ENCODE results near the gene MRPS31.
"Not testable (repeated sequence)": the region's sequence is repeated elsewhere in the genome, so short reads cannot be mapped to it uniquely, and the experiment has no call there.

MRPS31 gene

DNA sequence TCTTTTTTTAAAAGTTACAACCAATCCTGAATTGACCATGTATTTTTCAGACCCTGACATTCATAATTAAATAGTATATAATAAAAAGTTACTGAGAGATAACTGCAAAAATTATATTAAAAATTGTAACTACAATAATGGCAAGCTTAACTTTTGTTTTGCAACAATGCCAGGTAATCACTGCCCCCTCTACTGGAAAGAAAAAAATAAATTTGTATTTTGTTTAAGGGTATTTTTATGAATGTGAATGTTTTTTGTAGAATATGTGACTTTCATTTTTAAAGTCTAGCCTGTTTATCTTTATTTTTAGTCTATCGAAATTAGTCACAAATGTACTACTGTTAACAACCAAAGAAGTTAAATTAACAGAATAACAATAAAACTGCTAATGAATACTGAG is 21.7 kb downstream of the MRPS31 start:
- Histone ChIP-seq H3K27me3 (ENCODE audit: insufficient read depth, low read length) (no peaks in the 10 kb centered on the region), H3K4me1 (ENCODE audit: insufficient read depth, low read length) (no peaks in the 10 kb centered on the region), H3K9me3 (ENCODE audit: insufficient read depth, low read depth, low read length) (no peaks in the 10 kb centered on the region), H3K9ac (ENCODE audit: low read depth, low read length) (no peak overlapping the region), H3K36me3 (ENCODE audit: insufficient read depth, low read depth, low read length) (peaks cover 38% of the 10 kb centered on the region), H3K27ac (ENCODE audit: low read length) (no peak overlapping the region), H3K4me3 (ENCODE audit: low read length) (no peak overlapping the region)

- H3K27ac ChIP-seq (ENCODE audit: low read length); H3K9ac ChIP-seq (ENCODE audit: low read depth, low read length); H3K27me3 ChIP-seq (ENCODE audit: insufficient read depth, low read length); H3K4me3 ChIP-seq (ENCODE audit: low read length); H3K9me3 ChIP-seq (ENCODE audit: insufficient read depth, low read depth, low read length); H3K36me3 ChIP-seq (ENCODE audit: insufficient read depth, low read depth, low read length); H3K4me1 ChIP-seq (ENCODE audit: insufficient read depth, low read length): not testable (repeated sequence)
Observed at GRCh38 chr13:40735232-40735548, 35.8 kb downstream of the MRPS31 start.

DNA sequence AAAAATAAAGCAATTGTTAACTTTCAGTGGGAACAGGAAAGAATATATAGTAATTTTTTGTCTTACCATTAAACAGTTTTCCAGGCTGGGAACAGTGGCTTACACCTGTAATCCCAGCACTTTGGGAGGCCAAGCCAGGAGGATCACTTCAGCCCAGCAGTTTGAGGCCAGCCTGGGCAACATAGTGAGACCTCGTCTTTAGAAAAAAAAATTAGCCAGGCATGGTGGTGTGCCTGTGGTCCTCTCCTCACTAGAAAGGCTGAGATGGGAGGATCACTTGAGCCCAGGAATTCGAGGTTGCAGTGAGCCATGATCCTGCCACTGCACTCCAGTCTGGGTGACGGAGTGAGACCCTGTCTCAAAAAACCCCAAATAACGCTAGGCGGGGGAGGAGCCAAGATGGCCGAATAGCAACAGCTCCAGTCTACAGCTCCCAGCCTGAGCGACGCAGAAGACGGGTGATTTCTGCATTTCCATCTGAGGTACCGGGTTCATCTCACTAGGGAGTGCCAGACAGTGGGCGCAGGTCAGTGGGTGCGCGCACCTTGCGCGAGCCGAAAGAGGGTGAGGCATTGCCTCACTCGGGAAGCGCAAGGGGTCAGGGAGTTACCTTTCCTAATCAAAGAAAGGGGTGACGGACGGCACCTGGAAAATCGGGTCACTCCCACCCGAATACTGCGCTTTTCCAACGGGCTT is 36.3 kb downstream of the MRPS31 start:
- not testable (repeated sequence) for H3K9ac ChIP-seq (ENCODE audit: low read depth, low read length); H3K4me1 ChIP-seq (ENCODE audit: insufficient read depth, low read length); H3K27me3 ChIP-seq (ENCODE audit: insufficient read depth, low read length); H3K36me3 ChIP-seq (ENCODE audit: insufficient read depth, low read depth, low read length); H3K9me3 ChIP-seq (ENCODE audit: insufficient read depth, low read depth, low read length); H3K27ac ChIP-seq (ENCODE audit: low read length); H3K4me3 ChIP-seq (ENCODE audit: low read length)

DNA sequence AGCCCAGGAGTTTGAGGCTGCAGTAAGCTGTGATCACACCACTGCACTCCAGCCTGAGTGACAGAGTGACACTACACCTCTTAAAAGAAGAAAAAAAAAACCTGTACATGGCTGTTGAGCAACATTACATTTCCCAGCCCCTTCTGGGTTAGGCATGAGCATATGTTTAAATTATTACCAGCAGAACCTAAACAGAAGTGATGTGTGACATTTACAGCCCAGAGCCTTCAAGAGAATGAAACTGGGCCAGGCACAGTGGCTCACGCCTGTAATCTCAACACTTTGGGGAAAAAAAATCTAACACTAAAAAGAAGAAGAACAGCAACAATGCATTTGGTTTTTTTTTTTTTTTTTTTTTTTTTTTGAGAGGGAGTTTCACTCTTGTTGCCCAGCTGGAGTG is 38.3 kb downstream of the MRPS31 start:
- H3K27me3 ChIP-seq (ENCODE audit: insufficient read depth, low read length) = no peaks in the 10 kb centered on the region
- no peak overlapping the region for H3K27ac ChIP-seq (ENCODE audit: low read length)
- no peak overlapping the region for H3K4me3 ChIP-seq (ENCODE audit: low read length)
- H3K9me3 ChIP-seq (ENCODE audit: insufficient read depth, low read depth, low read length) = no peaks in the 10 kb centered on the region
- no peak overlapping the region for H3K9ac ChIP-seq (ENCODE audit: low read depth, low read length)
- no peaks in the 10 kb centered on the region for H3K4me1 ChIP-seq (ENCODE audit: insufficient read depth, low read length)
- H3K36me3 ChIP-seq (ENCODE audit: insufficient read depth, low read depth, low read length) = peaks cover 10% of the 10 kb centered on the region

DNA sequence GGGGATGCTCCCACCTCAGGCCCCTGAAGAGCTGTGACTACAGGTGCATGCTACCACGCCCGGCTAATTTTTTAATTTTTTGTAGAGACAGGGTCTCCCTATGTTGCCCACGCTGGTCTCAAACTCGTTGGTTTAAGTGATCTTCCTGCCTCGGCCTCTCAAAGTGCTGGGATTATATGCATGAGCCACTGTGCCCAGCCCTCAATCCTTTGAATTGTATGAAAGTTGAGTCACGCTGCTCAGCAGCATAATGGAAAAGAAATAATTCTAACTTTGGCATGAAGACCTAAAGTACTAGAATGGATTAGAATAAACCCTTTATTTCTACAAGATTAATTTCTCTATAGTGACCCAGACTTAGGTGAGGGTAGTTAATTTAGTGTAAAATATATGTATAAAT is 42.4 kb downstream of the MRPS31 start:
- Histone ChIP-seq H3K9me3 (ENCODE audit: insufficient read depth, low read depth, low read length) (no peaks in the 10 kb centered on the region), H3K9ac (ENCODE audit: low read depth, low read length) (no peak overlapping the region), H3K4me3 (ENCODE audit: low read length) (no peak overlapping the region), H3K36me3 (ENCODE audit: insufficient read depth, low read depth, low read length) (peaks cover 12% of the 10 kb centered on the region), H3K27me3 (ENCODE audit: insufficient read depth, low read length) (no peaks in the 10 kb centered on the region), H3K27ac (ENCODE audit: low read length) (no peak overlapping the region), H3K4me1 (ENCODE audit: insufficient read depth, low read length) (no peaks in the 10 kb centered on the region)

DNA sequence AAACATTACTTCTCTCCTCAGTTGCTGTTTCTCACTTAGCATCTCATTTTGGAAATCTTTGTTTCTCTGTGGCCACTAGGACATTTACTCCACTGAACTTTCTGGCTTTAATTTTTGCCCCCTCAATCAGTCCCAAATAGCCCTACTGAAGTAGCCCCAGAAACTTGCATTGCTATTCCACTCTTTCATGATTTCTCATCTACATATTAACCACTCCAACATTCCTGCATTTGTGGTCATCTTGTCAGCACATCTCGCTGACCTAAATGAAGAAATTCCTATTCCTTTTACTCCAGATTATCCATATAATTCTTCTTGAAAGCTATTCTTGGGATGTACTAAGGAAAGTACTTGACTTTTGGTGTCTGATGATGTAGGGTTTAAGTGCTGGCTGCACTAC is 56.6 kb downstream of the MRPS31 start:
- H3K4me3 ChIP-seq (ENCODE audit: low read length); H3K9me3 ChIP-seq (ENCODE audit: insufficient read depth, low read depth, low read length); H3K27ac ChIP-seq (ENCODE audit: low read length); H3K27me3 ChIP-seq (ENCODE audit: insufficient read depth, low read length); H3K9ac ChIP-seq (ENCODE audit: low read depth, low read length); H3K4me1 ChIP-seq (ENCODE audit: insufficient read depth, low read length); H3K36me3 ChIP-seq (ENCODE audit: insufficient read depth, low read depth, low read length): not testable (repeated sequence)

GRCh38 chr13:40706439-40706838 is 64.6 kb downstream of the MRPS31 start:
- H3K27me3 ChIP-seq (ENCODE audit: insufficient read depth, low read length) = no peaks in the 10 kb centered on the region
- H3K27ac ChIP-seq (ENCODE audit: low read length) = no peak overlapping the region
- H3K36me3 ChIP-seq (ENCODE audit: insufficient read depth, low read depth, low read length) = no peaks in the 10 kb centered on the region
- no peaks in the 10 kb centered on the region for H3K4me1 ChIP-seq (ENCODE audit: insufficient read depth, low read length)
- no peak overlapping the region for H3K9ac ChIP-seq (ENCODE audit: low read depth, low read length)
- no peak overlapping the region for H3K4me3 ChIP-seq (ENCODE audit: low read length)
- peaks cover 4% of the 10 kb centered on the region; the same call in 1 of the 2 replicates for H3K9me3 ChIP-seq (ENCODE audit: insufficient read depth, low read depth, low read length)

- no peak overlapping the region for H3K9ac ChIP-seq (ENCODE audit: low read depth, low read length)
- peaks cover 7% of the 10 kb centered on the region; the same call in 1 of the 2 replicates for H3K4me1 ChIP-seq (ENCODE audit: insufficient read depth, low read length)
- H3K36me3 ChIP-seq (ENCODE audit: insufficient read depth, low read depth, low read length) = no peaks in the 10 kb centered on the region
- H3K9me3 ChIP-seq (ENCODE audit: insufficient read depth, low read depth, low read length) = no peaks in the 10 kb centered on the region
- no peak overlapping the region for H3K4me3 ChIP-seq (ENCODE audit: low read length)
- no peaks in the 10 kb centered on the region for H3K27me3 ChIP-seq (ENCODE audit: insufficient read depth, low read length)
- no peak overlapping the region for H3K27ac ChIP-seq (ENCODE audit: low read length)
Observed at GRCh38 chr13:40697711-40698110, 73.3 kb downstream of the MRPS31 start.

GRCh38 chr13:40694426-40694825 is 76.6 kb downstream of the MRPS31 start:
- H3K36me3 ChIP-seq (ENCODE audit: insufficient read depth, low read depth, low read length) = no peaks in the 10 kb centered on the region
- no peak overlapping the region for H3K27ac ChIP-seq (ENCODE audit: low read length)
- H3K4me1 ChIP-seq (ENCODE audit: insufficient read depth, low read length) = peaks cover 7% of the 10 kb centered on the region; the same call in 1 of the 2 replicates
- no peak overlapping the region for H3K9ac ChIP-seq (ENCODE audit: low read depth, low read length)
- no peak overlapping the region for H3K4me3 ChIP-seq (ENCODE audit: low read length)
- H3K27me3 ChIP-seq (ENCODE audit: insufficient read depth, low read length) = no peaks in the 10 kb centered on the region
- no peaks in the 10 kb centered on the region for H3K9me3 ChIP-seq (ENCODE audit: insufficient read depth, low read depth, low read length)

DNA sequence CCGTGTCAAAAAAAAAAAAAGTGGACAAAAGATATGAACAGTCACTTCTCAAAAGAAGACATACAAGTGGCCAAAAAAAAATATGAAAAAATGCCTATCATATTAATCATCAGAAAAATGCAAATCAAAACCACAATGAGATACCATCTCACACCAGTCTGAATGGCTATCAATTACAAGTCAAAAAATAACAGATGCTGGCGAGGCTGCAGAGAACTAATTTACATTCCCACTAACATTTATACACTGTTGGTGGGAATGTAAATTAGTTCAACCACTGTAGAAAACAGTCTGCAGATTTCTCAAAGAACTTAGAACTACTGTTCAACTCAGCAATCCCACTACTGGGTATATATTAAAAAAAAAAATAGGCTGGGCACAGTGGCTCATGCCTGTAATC is 78.0 kb downstream of the MRPS31 start:
- Histone ChIP-seq H3K36me3 (ENCODE audit: insufficient read depth, low read depth, low read length) (no peaks in the 10 kb centered on the region), H3K27ac (ENCODE audit: low read length) (no peak overlapping the region), H3K4me3 (ENCODE audit: low read length) (no peak overlapping the region), H3K9ac (ENCODE audit: low read depth, low read length) (no peak overlapping the region), H3K4me1 (ENCODE audit: insufficient read depth, low read length) (peaks cover under 1% of the 10 kb centered on the region; the same call in 1 of the 2 replicates), H3K27me3 (ENCODE audit: insufficient read depth, low read length) (no peaks in the 10 kb centered on the region), H3K9me3 (ENCODE audit: insufficient read depth, low read depth, low read length) (no peaks in the 10 kb centered on the region)

DNA sequence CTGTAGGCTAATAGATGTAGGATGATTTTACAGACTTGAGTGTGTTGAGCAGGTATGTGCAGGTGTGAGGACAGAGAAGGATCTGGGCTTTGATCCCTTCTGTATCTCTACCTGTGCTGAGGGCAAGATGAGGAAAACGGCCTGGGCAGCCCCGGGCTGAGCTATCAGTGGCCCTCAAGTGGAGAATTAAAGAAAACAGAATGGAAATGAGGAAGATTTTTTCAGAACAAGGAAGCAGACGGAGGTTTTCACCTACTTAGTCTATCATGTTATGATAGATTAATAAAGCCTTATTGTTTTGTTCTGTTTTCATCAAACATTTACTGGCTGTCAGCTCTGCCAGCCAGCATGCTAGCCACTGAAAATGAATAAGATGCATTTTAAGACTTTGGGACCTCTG is 82.2 kb downstream of the MRPS31 start:
- no peaks in the 10 kb centered on the region for H3K9me3 ChIP-seq (ENCODE audit: insufficient read depth, low read depth, low read length)
- H3K27me3 ChIP-seq (ENCODE audit: insufficient read depth, low read length) = no peaks in the 10 kb centered on the region
- no peak overlapping the region for H3K27ac ChIP-seq (ENCODE audit: low read length)
- H3K4me3 ChIP-seq (ENCODE audit: low read length) = no peak overlapping the region
- no peaks in the 10 kb centered on the region for H3K36me3 ChIP-seq (ENCODE audit: insufficient read depth, low read depth, low read length)
- no peaks in the 10 kb centered on the region for H3K4me1 ChIP-seq (ENCODE audit: insufficient read depth, low read length)
- H3K9ac ChIP-seq (ENCODE audit: low read depth, low read length) = no peak overlapping the region

GRCh38 chr13:40682449-40683240 is 88.3 kb downstream of the MRPS31 start:
- Histone ChIP-seq H3K27ac (ENCODE audit: low read length) (no peak overlapping the region), H3K4me3 (ENCODE audit: low read length) (0 out of 2 replicates have a peak overlapping the region, but pooled peaks have one; percentile 12), H3K27me3 (ENCODE audit: insufficient read depth, low read length) (no peaks in the 10 kb centered on the region), H3K9ac (ENCODE audit: low read depth, low read length) (no peak overlapping the region; the same call in 1 of the 2 replicates), H3K36me3 (ENCODE audit: insufficient read depth, low read depth, low read length) (no peaks in the 10 kb centered on the region), H3K4me1 (ENCODE audit: insufficient read depth, low read length) (peaks cover 29% of the 10 kb centered on the region), H3K9me3 (ENCODE audit: insufficient read depth, low read depth, low read length) (no peaks in the 10 kb centered on the region)
